GM18517 (cell line): ENCODE data around the gene DAND5.

Source experiments
- ATAC-seq: cut with Tn5 transposase; IDR thresholded peaks from one replicate; pipeline ENCODE4 v1.9.1; 2021; ENCODE audit warnings: mild to moderate bottlenecking, moderate library complexity; ENCODE audit not compliant: unreplicated experiment

The DAND5 gene

GRCh38 chr19:13007292-13008045 is 38.1 kb downstream of the DAND5 start:
- no peak for ATAC-seq

DNA sequence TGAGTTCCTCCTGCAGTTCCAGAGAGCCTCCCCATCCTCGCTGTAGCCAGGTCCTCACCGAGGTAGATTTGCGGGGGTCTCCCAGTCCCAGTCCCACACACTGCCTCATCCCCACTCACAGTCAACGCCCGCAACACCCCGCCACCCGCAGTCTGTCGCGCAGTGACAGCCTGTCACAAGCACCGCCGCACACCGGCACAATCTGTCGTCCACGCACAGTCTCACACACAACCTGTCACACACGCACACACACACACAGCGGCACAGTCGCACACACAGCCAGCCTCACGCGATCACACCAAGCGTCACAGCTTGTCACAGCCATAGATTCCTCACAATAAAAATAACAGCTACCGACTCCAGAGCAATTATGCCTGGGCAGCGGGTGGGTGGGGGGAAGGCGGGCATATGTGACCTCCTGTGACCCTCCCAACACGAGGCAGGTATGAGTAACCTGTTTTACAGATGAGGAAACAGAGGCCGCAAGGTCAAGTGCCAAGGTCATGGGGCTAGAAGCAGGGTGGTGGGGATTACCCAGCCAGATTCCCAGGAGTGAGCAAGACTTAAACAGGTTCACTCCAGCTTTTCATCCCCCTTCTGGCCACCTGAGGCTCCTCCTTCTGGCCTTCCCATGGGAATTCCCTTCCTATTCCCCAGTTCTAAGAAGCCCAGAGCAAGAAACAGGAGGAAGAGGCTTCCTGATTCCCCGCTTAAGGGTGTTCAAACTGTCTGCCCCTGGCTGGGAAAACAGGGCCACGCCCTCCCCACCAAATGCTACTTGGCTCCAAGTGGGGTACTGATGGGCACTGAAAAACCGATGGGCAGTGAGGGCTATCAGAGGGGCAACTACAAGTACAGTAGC is 39.8 kb downstream of the DAND5 start:
- no peak for ATAC-seq

DNA sequence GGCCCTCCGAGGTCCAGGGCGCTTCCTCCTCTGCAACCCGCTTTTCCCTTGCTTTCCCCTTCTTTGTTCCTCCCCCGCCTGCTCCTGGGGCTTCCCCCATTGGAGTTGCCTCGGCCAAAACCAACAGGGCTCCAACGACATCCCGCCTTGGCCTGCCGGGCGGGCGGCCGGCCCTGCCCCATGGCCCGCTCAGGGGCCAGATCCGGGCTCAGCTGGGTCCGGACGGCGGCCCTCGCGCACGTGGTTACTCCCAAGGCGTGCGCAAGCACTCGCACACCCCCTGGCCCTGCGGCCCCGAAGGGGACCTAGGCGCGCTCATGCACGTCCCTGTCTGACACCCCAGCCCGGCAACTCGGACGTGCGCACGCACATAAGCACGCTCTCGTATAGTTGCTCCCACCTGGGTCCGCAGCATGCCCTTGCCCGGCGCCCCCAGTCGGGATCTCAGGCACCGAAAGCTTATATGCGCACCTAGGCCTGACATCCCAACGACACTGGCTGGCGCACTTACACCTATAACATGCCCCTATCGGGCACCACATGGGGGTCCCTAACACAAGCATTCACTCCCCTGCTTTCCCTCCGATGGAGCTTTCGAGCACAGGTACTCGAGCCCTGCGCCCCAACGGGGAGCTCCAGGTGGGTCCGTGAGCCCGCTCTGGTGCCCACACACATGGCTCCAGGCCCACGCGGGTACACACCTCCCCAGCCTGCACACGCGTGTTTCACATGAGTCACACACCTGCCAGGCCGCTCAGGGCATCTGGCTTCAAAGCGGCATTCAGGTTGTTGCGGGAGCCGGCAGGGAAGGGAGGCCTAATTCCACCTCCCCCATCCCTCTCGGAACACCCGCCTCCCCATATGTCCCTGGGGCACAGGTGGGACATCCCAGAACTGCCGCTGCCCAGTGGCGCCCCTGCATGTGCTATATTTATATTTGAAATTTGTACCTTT is 40.9 kb downstream of the DAND5 start:
- no peak for ATAC-seq

DNA sequence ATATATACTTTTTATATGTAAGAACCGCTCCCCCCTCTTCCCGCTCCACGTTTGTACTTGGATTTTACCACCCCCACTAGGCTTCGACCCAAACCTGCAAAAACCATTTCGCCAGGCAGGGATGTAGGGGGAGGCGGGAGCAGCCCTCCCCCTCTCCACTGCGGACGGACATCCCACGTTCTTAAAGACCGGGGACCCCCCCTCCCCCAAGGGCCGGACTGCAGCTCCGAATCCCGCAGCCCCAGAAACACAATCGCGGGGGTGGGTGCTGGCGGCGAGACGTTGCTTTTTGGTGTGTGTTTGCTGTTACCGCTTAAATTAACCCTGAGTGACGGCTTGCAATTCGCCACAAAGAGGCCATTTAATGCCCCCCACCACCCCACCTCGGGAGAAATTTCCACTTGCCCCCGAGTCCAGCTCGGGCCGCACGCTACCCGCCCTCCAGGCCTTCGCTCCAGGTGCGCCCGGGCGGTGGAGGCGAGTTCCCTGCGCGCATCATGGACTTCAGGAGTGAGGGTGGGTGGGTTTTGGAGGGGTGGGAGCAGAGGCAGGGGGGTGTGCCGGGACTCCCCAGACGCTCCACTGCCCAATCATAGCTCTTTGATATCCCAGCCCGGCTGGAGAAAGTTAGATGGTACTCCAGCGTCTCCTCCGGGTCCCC is 41.7 kb downstream of the DAND5 start:
- ATAC-seq = no peak

GRCh38 chr19:13011653-13012389 is 42.4 kb downstream of the DAND5 start:
- no peak for ATAC-seq

DNA sequence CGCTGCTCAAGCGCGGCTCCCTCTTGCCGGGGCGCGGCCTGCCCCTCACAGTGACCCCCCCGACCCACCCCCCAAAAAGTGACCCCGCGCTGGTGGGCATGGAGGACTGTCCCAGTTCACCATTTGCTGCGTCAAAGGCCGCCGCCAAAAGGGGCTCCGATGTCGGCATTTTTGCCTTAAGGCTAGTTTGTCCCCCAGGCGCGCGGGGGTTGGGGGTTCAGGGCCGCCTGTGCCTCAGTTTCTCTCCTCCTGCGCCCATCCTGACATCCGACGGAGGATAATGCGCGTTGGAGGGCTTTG is 43.0 kb downstream of the DAND5 start:
- no peak for ATAC-seq

GRCh38 chr19:13012690-13013608 is 43.6 kb downstream of the DAND5 start:
- ATAC-seq = no peak

DNA sequence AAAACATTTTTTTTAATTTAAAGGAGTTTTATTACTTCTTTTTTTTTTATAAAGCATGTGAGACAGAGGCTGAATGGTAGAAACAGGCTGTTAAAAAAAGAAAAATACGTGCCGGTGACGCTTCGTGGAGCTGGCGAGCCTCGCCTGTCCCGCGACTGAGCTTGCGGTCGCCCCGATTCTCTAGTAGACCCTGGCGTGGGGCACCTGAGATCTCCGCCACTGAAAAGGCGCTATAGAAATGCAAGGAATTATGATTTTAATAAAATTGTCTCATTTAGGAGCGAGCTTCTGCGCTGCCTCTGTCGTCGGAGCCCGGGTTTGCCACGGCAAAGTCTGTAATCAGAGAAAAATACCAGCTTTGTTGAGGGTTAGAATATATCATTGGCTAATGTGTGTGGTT is 44.3 kb downstream of the DAND5 start:
- no peak for ATAC-seq

DNA sequence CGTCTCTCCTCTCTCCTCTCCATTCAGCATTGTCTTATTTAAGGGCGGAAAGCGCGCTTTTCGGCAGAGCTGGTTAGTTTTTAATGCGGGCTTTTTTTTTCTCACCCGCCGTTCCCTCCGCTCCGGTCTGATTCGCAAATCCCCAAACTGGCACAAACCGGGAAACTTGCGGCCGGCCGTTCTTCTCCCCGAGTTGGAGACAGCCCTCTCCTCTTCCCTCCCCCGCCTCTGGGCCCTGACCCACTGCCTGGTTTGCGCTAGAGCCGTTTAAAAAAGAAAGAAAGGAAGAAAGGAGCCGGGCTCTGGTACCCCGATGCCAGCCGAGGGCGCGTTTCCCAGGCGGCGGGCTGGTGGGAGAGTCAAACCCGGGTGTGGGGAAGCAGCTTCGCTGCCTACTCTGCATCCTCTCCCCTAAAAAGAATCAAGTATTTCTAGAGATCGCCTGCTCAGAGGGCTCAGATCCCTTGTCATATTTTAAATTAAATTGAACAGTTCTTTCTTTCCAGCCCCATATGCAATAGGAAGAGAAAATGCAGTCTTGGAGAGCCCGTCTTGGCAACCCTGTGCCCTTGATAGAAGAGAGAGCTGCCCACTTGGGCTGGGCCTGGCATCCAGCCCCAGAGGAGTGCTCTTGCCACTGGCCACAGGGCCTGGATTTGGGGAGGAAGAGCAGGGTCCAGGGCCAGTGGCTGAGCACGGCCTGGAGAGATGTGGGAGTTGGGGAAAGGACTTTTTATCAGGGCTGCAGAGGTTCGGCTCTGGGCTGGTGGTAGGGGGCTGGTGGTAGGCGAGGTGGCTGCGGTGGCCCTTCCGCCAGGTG is 44.9 kb downstream of the DAND5 start:
- no peak for ATAC-seq

DNA sequence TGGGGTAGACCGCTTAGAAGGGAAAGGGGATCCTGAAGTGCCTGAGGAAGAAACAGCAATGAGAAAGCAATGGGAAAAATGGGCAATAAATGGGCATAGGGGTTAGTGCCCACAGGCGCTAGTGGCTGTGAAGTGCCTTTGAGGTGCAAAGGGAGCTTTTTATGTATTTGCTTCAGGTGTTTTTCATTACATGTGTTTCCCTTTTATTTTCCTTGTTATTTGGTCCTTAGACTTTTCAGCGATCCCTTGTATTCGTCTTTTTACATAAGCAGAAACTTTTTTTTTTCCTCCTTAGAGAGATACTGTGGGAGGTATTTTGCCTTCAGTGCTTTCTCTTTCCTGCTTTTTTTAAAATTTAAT is 45.5 kb downstream of the DAND5 start:
- ATAC-seq = no peak

DNA sequence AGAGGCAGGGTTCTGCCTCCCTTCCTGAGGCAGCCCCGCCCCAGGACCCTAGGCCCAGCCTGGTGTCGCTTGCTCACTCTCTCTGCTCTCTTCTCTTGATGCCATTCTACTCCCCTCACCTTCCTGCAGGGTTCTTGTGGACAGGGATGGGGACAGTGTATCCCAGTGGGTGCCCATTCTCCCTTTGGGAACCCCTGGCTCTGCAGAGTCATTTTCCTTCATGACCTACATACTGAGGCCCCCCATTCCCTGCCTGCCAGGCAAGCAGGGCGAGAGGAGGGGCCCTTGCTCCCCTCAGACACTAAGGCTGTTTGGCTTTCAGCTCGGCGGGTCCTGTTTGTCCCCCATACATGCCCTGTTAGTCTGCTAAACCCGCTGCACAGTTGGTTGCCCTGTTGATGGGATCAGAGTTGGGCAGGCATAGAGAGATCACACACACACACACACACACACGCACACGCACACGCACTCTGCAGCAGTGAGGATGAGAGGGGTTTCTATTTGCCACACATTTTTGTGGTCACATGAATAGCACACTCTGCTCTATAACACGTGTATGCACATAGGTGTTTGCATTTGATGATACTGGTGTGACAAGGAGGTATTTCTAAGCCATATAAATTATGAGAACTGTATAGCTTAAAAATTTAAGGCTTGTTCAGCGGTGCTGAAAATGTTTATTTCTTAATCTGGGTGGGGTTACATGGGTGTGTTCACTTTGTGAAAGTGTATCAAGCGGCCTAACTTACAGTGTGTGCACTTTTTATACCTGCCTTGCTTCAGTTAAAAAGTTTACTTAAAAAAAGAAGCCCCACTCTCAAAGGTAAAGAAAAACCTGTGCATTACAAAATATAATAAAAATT is 46.2 kb downstream of the DAND5 start:
- ATAC-seq = no peak

DNA sequence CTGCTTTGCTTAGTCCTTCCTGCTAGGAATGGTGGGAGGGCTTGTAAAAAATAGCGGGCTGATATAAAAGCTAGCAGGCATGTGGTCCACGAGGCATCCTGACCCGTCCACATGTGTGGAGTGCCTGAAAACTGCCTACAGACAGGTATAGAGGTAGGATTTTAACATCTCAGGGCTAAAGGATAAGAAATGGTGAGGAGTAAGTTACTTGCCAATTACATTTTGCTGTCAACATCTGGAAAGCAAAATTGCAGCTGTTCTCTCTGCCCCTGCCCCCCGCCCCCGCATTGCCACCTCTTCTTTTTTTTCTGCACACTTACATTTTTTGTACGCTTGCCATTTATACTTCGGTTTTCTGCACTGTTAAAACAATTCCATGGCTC is 46.9 kb downstream of the DAND5 start:
- ATAC-seq = no peak

DNA sequence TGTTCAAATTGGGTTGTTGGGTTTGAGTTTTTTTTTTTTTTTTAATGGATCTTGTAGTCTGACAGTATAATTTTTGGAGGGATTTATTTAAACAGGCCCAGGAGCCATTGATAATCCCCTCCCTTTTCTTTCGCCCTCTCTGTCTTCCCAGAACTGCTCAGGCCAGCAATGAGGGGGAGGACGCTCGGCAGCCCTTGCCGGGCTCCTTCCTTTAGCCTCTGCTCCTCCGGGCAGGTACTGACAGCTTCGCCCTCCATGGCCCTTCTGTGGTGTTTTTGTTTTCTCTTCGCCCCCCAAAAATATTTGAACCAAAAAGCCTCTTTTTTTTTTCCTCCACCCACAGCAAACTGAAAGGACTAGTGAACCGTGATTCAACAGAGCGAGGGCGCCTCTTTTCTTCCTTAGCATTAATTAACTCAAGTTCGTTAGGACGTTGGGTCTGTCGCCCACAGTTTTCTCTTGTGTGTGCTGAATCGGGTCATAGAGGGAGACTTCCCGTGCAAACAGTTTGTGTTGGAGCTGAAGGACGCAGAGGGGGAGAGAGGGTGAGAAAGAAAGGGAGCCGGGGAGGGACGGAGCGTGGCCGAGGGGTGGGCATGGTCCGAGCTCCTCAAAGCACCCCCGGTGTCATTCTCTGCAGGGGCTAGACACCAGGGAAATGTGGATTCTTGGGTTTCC is 47.4 kb downstream of the DAND5 start:
- no peak for ATAC-seq

- ATAC-seq = no peak
These were observed 48.1 kb downstream of the DAND5 start for GRCh38 chr19:13017306-13018034.

- ATAC-seq = no peak
These were observed 48.9 kb downstream of the DAND5 start for GRCh38 chr19:13018035-13018914.
